ENCODE results near the gene CAMK1D.

GRCh38 chr10:12807096-12807755 lies 457.9 kb downstream of the CAMK1D start:
- no peak for TF ChIP-seq CTCF (IDR thresholded peaks at IDR 0.05)
- TF ChIP-seq POLR2A (IDR thresholded peaks at IDR 0.05) = no peak

Data from heart left ventricle (tissue), 13 donors.